ENCODE measurements around the gene CCDC124.
"Not testable (repeated sequence)": the region's sequence is repeated elsewhere in the genome, so short reads cannot be mapped to it uniquely, and the experiment has no call there.

Gene CCDC124

GRCh38 chr19:17932485-17933338, at the start of gene CCDC124:
Gene CCDC124 (plus strand): TSS chr19:17933015. CDS start chr19:17936421, 3,406 bp downstream.
- peaks cover 7% of the 10 kb centered on the region for H3K36me3 ChIP-seq (ENCODE audit: insufficient read depth, low read length)
- H3K27me3 ChIP-seq (ENCODE audit: control insufficient read depth in 1 of 2, insufficient read depth in 2 of 2, low read length in 2 of 2) = no peaks in the 10 kb centered on the region
- peaks cover 9% of the 10 kb centered on the region for H3K4me1 ChIP-seq (ENCODE audit: insufficient read depth, low read length)
- H3K27ac ChIP-seq (ENCODE audit: low read depth, low read length) = peak within 1 kb of the TSS; percentile 87
- H3K4me3 ChIP-seq (ENCODE audit: low read depth in 1 of 2, low read length in 2 of 2) = peak within 1 kb of the TSS; percentile 54 to 98
- H3K9me3 ChIP-seq (ENCODE audit: low read length) = no peaks in the 10 kb centered on the region
- H3K9ac ChIP-seq (ENCODE audit: low read length) = peak within 1 kb of the TSS; percentile 77

- no peaks in the 10 kb centered on the region for H3K4me1 ChIP-seq (ENCODE audit: insufficient read depth, low read length)
- H3K9me3 ChIP-seq (ENCODE audit: low read length) = no peaks in the 10 kb centered on the region
- no peak overlapping the region for H3K27ac ChIP-seq (ENCODE audit: low read depth, low read length)
- H3K4me3 ChIP-seq (ENCODE audit: low read depth in 1 of 2, low read length in 2 of 2) = no peak overlapping the region
- H3K9ac ChIP-seq (ENCODE audit: low read length) = no peak overlapping the region
- peaks cover 0 to 5% of the 10 kb centered on the region in 2 donors for H3K27me3 ChIP-seq (ENCODE audit: control insufficient read depth in 1 of 2, insufficient read depth in 2 of 2, low read length in 2 of 2)
- no peaks in the 10 kb centered on the region for H3K36me3 ChIP-seq (ENCODE audit: insufficient read depth, low read length)
Measured at GRCh38 chr19:17883627-17884410, 49.0 kb upstream of the CCDC124 start.

GRCh38 chr19:17886515-17886914, 46.3 kb upstream of the CCDC124 start:
- Histone ChIP-seq H3K9ac (ENCODE audit: low read length) (no peak overlapping the region), H3K4me3 (ENCODE audit: low read depth in 1 of 2, low read length in 2 of 2) (no peak overlapping the region), H3K36me3 (ENCODE audit: insufficient read depth, low read length) (no peaks in the 10 kb centered on the region), H3K27me3 (ENCODE audit: control insufficient read depth in 1 of 2, insufficient read depth in 2 of 2, low read length in 2 of 2) (peaks cover 0 to 5% of the 10 kb centered on the region in 2 donors), H3K9me3 (ENCODE audit: low read length) (no peaks in the 10 kb centered on the region), H3K4me1 (ENCODE audit: insufficient read depth, low read length) (no peaks in the 10 kb centered on the region), H3K27ac (ENCODE audit: low read depth, low read length) (no peak overlapping the region)

GRCh38 chr19:17887221-17887620, 45.6 kb upstream of the CCDC124 start:
- H3K27me3 ChIP-seq (ENCODE audit: control insufficient read depth in 1 of 2, insufficient read depth in 2 of 2, low read length in 2 of 2); H3K9ac ChIP-seq (ENCODE audit: low read length); H3K4me3 ChIP-seq (ENCODE audit: low read depth in 1 of 2, low read length in 2 of 2); H3K27ac ChIP-seq (ENCODE audit: low read depth, low read length); H3K36me3 ChIP-seq (ENCODE audit: insufficient read depth, low read length); H3K9me3 ChIP-seq (ENCODE audit: low read length); H3K4me1 ChIP-seq (ENCODE audit: insufficient read depth, low read length): not testable (repeated sequence)

GRCh38 chr19:17888260-17888659, 44.6 kb upstream of the CCDC124 start:
- no peaks in the 10 kb centered on the region for H3K36me3 ChIP-seq (ENCODE audit: insufficient read depth, low read length)
- no peak overlapping the region for H3K4me3 ChIP-seq (ENCODE audit: low read depth in 1 of 2, low read length in 2 of 2)
- H3K9me3 ChIP-seq (ENCODE audit: low read length) = no peaks in the 10 kb centered on the region
- no peaks in the 10 kb centered on the region for H3K4me1 ChIP-seq (ENCODE audit: insufficient read depth, low read length)
- no peak overlapping the region for H3K9ac ChIP-seq (ENCODE audit: low read length)
- no peak overlapping the region for H3K27ac ChIP-seq (ENCODE audit: low read depth, low read length)
- peaks cover 0 to 5% of the 10 kb centered on the region in 2 donors for H3K27me3 ChIP-seq (ENCODE audit: control insufficient read depth in 1 of 2, insufficient read depth in 2 of 2, low read length in 2 of 2)

- no peaks in the 10 kb centered on the region for H3K36me3 ChIP-seq (ENCODE audit: insufficient read depth, low read length)
- no peaks in the 10 kb centered on the region for H3K4me1 ChIP-seq (ENCODE audit: insufficient read depth, low read length)
- no peak overlapping the region for H3K9ac ChIP-seq (ENCODE audit: low read length)
Measured at GRCh38 chr19:17889609-17890214, 43.1 kb upstream of the CCDC124 start.

GRCh38 chr19:17893766-17894165, 39.0 kb upstream of the CCDC124 start:
- Histone ChIP-seq H3K36me3 (ENCODE audit: insufficient read depth, low read length) (no peaks in the 10 kb centered on the region), H3K27me3 (ENCODE audit: control insufficient read depth in 1 of 2, insufficient read depth in 2 of 2, low read length in 2 of 2) (no peaks in the 10 kb centered on the region)

More at GRCh38 chr19:17889609-17890214, 43.1 kb upstream of the CCDC124 start:
- Histone ChIP-seq H3K27me3 (ENCODE audit: control insufficient read depth in 1 of 2, insufficient read depth in 2 of 2, low read length in 2 of 2) (no peaks in the 10 kb centered on the region), H3K4me3 (ENCODE audit: low read depth in 1 of 2, low read length in 2 of 2) (no peak overlapping the region), H3K27ac (ENCODE audit: low read depth, low read length) (no peak overlapping the region), H3K9me3 (ENCODE audit: low read length) (no peaks in the 10 kb centered on the region)

GRCh38 chr19:17902701-17903100, 30.1 kb upstream of the CCDC124 start:
- Histone ChIP-seq H3K4me1 (ENCODE audit: insufficient read depth, low read length) (no peaks in the 10 kb centered on the region), H3K9ac (ENCODE audit: low read length) (no peak overlapping the region), H3K36me3 (ENCODE audit: insufficient read depth, low read length) (no peaks in the 10 kb centered on the region), H3K27ac (ENCODE audit: low read depth, low read length) (no peak overlapping the region), H3K27me3 (ENCODE audit: control insufficient read depth in 1 of 2, insufficient read depth in 2 of 2, low read length in 2 of 2) (no peaks in the 10 kb centered on the region), H3K4me3 (ENCODE audit: low read depth in 1 of 2, low read length in 2 of 2) (no peak overlapping the region), H3K9me3 (ENCODE audit: low read length) (no peaks in the 10 kb centered on the region)

More at GRCh38 chr19:17893766-17894165, 39.0 kb upstream of the CCDC124 start:
- no peak overlapping the region for H3K4me3 ChIP-seq (ENCODE audit: low read depth in 1 of 2, low read length in 2 of 2)
- H3K9ac ChIP-seq (ENCODE audit: low read length) = no peak overlapping the region
- H3K9me3 ChIP-seq (ENCODE audit: low read length) = no peaks in the 10 kb centered on the region
- H3K4me1 ChIP-seq (ENCODE audit: insufficient read depth, low read length) = no peaks in the 10 kb centered on the region
- H3K27ac ChIP-seq (ENCODE audit: low read depth, low read length) = no peak overlapping the region

- Histone ChIP-seq H3K9ac (ENCODE audit: low read length) (no peak overlapping the region), H3K9me3 (ENCODE audit: low read length) (peaks cover 5% of the 10 kb centered on the region), H3K4me3 (ENCODE audit: low read depth in 1 of 2, low read length in 2 of 2) (no peak overlapping the region), H3K4me1 (ENCODE audit: insufficient read depth, low read length) (no peaks in the 10 kb centered on the region), H3K27me3 (ENCODE audit: control insufficient read depth in 1 of 2, insufficient read depth in 2 of 2, low read length in 2 of 2) (no peaks in the 10 kb centered on the region), H3K27ac (ENCODE audit: low read depth, low read length) (no peak overlapping the region), H3K36me3 (ENCODE audit: insufficient read depth, low read length) (no peaks in the 10 kb centered on the region)
Measured at GRCh38 chr19:17908244-17908643, 24.6 kb upstream of the CCDC124 start.

- Histone ChIP-seq H3K9me3 (ENCODE audit: low read length) (peaks cover 5% of the 10 kb centered on the region), H3K36me3 (ENCODE audit: insufficient read depth, low read length) (no peaks in the 10 kb centered on the region), H3K4me3 (ENCODE audit: low read depth in 1 of 2, low read length in 2 of 2) (no peak overlapping the region), H3K27me3 (ENCODE audit: control insufficient read depth in 1 of 2, insufficient read depth in 2 of 2, low read length in 2 of 2) (no peaks in the 10 kb centered on the region), H3K9ac (ENCODE audit: low read length) (no peak overlapping the region), H3K27ac (ENCODE audit: low read depth, low read length) (no peak overlapping the region), H3K4me1 (ENCODE audit: insufficient read depth, low read length) (no peaks in the 10 kb centered on the region)
Measured at GRCh38 chr19:17909003-17909732, 23.6 kb upstream of the CCDC124 start.

Data from muscle layer of colon (tissue), 2 donors.